CD4-positive, alpha-beta T cell treated with Interleukin-15 for 1 hour (primary cell): Measurements from ENCODE around the gene ZCCHC18.
A peak's percentile ranks its signal among the peaks of the same experiment; 100 is the strongest.

Experiments
- DNase-seq: peaks from one replicate; pipeline ENCODE4 v3.0.0-alpha.2; 2020

The ZCCHC18 gene

GRCh38 chrX:104134583-104135261 is 22.4 kb downstream of the ZCCHC18 start:
- DNase-seq: no peak

- DNase-seq: no peak
Measured at GRCh38 chrX:104135677-104136076, 23.4 kb downstream of the ZCCHC18 start.

GRCh38 chrX:104136241-104137019 is 24.1 kb downstream of the ZCCHC18 start:
- DNase-seq: peak; percentile 49

GRCh38 chrX:104137496-104137895 is 25.2 kb downstream of the ZCCHC18 start:
- DNase-seq: no peak

GRCh38 chrX:104141087-104141760 is 28.9 kb downstream of the ZCCHC18 start:
- no peak for DNase-seq

- DNase-seq: no peak
Measured at GRCh38 chrX:104151037-104151436, 38.7 kb downstream of the ZCCHC18 start.

- DNase-seq: peak; percentile 84
Measured at GRCh38 chrX:104156630-104157529, 44.6 kb downstream of the ZCCHC18 start, which contains the start of gene SLC25A53. TSS of gene SLC25A53 (minus strand) at chrX:104157009. CDS start at chrX:104105257, 51,752 bp downstream.
